T-helper 22 cell (primary cell): Measurements from ENCODE around the gene CPSF4L.
"Not testable (repeated sequence)": the region's sequence is repeated elsewhere in the genome, so short reads cannot be mapped to it uniquely, and the experiment has no call there.

Experiments used
- DNase-seq: peaks from one replicate; pipeline ENCODE4 v3.0.0-alpha.2; 2020; ENCODE audit warnings: low read depth

The CPSF4L gene

DNA sequence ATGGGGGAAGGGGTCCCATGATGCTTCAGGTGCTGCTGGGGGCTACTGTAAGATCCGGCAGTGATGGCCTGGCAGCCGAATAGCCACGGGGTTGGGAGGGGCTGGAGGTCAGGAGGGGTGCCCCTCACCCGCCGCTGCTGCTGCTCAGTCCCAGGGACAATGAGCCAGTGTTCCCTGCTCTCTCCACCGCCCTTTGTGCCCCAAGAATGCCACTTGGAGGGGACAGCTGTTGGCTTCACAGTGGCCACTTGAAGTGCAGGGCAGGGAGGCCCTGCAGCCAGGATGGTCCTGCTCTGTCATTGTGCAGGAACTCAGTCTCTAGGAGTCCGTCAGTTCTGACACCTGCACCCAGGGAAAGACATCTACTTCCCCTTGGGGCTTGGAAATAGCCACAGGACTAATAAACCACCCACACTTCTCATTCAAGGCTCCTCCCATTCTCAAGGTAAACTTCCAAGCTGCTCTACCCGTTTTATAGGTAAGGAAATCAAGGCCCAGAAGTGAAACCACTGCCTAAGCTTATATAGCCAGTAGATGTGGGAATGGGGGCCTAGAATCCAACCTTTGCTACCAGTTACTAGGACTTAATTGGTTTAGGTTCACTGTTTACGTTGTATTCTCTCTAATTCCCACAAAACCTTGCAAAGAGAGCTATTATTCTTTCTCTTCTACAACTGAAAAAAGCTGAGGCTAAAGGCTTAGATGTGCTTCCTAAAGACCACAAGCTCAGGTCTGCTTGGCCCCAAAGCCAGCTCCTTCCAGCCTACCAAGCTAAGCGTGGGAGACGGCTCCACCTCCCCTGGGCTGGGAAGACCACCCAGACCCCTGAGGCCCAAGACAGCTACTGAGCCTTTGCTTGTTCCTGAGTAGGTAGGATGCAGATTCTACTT, 6.2 kb upstream of the CPSF4L start:
- DNase-seq: no peak

DNA sequence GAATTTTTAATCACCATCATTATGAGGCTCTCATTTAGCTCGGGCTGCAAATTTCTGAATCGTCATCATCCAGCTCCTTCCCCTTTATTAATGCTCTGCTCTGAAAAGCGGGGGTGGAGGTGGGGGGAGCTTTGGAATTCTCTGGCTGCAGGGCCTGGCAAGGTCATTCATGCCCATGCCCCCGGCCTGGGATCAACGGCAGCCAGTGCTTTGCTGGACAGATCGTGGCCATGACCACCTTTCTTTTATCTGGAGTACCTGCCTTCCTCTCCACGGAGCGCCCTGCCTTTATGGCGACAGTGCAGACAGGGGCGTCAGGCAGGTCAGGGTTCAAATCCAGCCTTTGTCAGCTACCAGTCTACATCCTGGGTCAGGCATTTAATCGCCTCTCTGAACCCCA, 5.1 kb upstream of the CPSF4L start:
- DNase-seq: no peak

DNA sequence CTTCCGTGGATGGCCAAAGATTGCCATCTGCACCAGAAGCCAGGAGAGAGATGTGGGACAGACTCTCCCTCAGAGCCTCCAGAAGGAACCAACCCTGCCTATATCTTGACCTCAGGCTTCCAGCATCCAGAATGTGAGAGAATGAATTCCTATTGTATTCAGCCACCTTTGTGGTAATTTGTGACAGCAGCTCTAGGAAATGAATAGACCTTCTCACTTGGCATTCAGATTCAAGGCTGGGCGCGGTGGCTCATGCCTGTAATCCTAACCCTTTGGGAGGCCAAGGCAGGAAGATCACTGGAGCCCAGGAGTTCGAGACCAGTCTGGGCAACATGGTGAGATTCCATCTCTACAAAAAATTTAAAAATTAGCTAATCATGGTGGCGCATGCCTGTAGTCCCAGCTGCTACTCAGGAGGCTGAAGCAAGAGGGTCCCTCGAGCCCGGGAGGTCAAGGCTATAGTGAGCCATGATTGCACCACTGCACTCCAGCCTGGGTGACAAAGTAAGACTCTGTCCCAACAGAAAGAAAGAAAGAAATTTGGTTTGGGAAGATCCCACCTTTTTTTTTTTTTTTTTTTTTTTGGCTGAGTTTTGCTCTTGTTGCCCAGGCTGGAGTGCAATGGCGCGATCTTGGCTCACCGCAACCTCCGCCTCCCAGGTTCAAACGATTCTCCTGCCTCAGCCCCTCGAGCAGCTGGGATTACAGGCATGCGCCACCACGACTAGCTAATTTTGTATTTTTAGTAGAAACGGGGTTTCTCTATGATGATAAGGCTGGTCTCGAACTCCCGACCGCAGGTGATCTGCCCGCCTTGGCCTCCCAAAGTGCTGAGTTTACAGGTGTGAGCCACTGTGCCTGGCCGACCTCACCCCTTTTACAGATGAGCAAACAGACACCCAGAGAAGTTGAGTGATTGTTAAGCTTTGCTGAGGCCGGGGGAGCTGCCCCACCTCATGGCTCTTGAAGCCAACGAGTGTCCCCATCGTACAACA, 4.3 kb upstream of the CPSF4L start:
- DNase-seq: no peak

DNA sequence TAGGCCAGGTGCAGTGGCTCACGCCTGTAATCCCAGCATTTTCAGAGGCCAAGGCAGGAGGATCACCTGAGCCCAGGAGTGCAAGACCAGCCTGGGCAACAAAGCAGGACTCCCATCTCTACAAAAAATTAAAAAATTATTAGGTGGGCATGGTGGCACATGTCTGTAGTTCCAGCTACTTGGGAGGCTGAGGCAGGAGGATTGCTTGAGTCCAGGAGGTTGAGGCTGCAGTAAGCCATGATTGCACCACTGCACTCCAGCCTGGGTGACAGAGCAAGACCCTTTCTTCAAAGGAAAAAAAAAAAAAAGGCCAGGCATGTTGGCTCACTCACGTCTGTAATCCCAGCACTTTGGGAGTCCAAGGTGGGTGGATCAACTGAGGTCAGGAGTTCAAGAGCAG, 2.8 kb upstream of the CPSF4L start:
- DNase-seq: not testable (repeated sequence)

DNA sequence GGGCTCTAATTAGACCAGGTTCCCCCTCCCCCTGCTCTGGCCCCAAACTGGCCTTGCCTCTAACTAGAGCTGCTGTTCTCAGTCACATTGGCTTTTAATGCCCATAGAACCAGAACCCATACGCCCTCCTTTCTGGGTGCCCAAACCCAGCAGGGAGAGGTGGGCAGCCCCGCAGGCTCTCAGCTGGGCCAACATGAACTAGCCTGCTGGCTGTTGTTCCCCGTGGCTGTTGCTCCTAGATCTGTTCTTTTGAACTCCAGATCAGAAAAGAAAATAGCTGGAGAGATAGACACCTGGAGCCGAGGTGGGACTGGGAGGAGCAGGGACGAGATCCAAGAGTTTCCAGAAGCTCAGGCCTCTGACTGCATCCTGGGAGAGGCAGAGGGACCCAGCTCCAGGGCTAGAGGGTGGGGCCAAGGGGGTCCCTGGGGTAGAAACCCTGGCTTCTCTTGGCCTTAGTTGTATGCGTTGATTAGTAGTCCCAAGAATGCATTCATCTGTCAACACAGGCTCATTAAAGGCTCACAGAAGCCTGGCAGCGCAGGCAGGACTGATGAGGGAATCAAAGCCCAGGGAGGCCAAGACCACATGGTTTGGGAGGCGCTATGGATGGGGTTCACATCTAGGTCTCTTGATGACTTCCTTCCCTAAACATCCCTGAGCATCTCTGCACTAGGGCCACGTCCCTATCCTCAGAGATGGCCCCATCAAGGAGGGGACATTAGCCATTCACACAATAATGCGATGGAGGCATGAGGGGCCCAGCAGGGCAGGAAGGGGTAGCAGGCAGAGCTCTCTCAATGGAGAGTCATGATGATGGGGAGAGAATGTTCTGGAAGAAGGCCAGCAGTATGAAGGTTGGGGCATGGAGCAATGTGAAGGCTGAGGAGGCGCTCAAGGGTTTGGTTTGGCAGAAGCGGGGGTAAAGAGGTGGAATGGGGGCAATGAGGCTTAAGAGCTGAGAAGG, 1.3 kb upstream of the CPSF4L start:
- DNase-seq: no peak

DNA sequence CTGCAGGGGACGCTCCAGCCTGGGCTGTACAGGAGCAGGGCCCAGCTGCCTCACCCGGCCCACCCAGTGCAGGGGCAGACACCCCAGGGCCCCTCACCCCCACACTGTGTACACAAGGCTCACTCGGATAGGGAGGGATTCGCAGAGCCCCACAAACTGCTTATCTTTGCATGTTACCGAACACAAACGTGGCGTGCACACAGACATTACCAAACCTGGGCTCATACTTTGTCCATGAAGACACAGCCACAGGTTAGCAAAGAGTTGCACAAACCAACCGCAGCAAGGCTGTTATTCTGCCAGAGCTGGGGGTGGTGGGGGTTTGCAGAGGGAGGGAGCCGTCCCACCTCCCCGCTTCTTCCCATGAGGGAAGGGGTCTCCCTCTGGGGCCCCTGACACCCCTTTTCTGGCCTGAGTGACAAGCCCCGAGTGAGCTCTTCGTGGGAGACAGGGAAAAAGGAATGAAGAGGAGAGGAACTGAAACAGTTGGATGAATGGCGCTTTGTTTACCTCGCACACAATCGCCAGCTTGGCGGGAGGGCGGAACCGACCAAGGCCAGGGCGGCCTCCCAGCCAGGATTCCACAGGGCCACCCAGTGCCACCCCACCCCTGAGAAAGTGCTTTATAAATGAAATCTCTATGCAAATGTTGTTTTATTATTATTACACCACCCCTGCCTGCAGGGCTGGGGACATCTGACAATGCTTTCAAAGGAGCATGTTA, 434 bp upstream of the CPSF4L start:
- no peak for DNase-seq

DNA sequence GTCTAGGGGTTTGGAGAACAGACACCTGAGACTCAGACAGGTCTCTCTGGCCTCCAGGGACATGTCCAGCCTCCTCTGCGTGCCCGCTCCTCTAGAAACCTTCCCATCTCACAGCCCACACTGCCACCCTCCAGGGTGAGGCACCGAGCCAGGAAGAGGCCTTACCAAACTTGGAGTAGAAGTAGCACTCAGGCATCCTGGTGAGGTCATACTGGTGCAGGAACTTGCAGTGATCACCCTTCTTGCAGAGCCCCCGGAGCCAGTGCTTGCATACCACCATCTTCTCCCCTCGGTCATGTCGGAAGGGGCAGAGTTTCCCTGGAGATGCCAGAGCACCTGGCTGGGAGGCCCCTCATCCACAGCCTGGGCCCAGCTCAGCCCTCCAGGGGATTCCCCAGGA, 4.2 kb downstream of the CPSF4L start:
- no peak for DNase-seq

DNA sequence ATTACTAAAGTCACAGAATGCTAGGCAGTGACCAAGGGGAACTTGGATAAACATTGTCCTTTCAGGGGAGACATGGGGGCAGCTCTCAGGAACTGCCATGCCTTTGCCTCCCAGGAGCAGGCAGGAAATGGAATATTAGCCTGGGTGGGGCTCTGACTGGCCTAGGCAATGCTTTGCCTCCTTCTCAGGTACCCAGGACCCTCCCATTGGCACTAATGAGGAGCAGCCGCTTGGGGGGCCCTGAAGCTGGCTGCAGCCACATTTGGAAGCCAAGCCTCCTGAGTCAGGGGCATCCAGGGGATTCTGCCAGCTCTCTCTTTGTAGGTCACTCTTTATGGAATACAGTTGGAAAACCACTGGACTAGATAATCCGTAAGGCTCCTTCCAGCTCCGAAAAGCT, 5.5 kb downstream of the CPSF4L start:
- DNase-seq: no peak

DNA sequence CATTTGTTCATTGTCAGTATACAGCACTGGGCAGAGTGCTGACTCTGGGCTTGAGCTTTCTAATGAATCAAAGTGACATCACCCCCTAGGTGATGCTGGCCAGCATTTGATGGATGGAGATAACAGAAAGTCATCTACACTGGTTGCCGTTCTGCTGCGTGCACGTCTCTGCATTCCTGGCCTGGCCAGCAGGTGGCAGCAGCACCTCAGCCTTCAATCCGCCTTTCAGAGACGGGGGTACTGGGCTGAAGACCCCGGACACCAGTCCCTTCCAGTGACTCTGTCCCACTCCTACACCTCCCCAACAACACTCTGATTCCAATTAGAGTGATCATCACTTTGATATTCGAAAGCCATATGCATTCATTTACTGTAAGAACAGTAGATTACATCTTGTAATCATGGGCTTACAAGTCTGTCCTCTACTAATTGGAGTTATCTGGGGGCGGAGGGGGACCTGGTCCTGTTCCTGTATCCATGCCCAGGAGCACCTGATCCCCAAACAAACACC, 6.0 kb downstream of the CPSF4L start:
- peak; percentile 5 for DNase-seq

DNA sequence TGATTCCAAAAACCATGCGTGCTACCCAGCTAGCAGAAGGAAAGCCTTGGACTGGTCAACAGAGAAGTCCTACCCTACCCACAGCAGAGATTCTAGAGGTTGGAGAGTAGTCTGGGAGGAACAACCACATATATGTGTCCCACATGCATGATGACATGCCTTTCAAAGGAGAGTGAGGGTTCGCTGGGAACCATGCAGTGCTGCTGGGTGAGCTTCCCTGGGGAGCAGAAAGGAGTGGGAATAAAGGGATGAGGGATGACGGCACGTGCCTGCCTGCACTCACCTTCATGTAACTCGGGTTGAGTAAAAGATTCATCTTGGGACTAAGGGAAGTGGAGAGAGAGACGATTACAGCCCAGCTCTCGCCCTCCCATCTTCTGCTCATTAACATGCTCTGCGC, 9.8 kb downstream of the CPSF4L start:
- no peak for DNase-seq

DNA sequence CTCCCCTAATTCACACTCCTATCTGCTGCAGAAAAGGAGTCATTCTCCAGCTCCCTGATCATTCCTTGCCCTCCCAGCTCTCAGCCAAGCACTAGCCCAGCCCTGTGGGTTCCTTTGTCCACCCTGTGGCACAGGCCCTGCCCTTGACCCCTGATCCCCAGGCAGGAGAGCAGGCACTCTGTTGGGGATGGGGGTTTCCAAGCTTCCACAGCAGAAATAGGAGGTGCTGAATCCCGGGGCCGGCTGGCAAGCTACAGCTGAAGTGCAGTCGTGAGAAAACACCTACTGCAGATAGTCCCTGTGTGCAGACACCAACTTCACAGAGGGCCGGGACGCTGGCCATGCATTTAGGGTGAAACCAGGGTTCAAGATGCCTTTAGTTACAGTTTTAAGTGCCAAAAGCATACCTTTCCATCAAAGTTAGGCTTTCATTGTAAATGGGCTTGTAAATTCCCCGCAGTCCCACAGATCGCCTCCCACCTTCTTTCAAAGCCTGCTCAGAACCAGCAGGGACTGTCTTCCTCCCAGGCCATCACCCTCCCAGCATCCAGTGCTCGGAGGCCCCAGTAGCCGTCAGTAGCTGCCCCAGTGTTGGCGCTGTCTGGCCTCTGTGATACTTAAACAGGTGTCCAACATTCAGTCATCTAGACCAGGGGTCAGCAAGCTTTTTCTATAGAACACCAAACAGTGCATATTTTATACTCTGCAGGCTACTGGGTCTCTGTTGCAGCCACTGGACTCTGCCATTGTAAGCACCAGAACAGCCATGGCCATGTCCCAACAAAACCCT, 10.6 kb downstream of the CPSF4L start:
- DNase-seq: no peak

DNA sequence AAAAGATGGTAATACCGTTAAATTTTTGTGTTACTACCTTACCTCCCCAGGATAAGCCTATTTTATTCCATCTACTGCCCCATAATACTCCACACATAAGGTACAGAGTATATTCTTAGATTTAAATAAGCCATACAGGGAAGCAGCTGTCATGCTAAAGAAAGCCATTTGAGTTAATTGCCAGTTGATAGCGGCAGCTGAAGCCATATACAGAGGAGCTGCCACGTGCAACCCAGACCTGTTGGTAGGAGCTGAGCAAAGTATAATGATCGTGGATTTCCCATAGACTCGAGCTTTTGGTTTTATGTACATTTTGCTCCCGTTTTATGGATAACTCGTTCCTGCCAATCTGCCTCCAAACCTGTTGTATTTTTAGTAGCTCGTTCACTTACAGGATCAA, 12.0 kb downstream of the CPSF4L start:
- no peak for DNase-seq

DNA sequence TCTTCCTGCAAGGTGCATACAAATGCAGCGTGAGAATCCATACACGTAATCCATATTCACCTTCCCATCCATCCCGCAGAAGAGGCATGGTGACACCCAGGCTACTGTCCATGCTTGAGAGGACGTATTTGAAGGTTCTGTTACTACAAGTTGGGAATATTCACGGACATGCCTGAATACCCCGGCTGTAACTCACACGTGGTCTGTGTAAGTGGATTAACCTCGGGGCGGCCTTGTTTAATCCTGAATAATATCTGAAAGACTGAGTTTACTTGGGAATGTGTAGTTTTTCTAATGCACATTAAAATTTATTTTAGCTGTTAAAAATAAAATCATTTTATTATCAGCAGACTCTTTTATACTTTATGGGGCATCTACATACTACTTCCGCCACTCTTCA, 13.1 kb downstream of the CPSF4L start:
- no peak for DNase-seq

DNA sequence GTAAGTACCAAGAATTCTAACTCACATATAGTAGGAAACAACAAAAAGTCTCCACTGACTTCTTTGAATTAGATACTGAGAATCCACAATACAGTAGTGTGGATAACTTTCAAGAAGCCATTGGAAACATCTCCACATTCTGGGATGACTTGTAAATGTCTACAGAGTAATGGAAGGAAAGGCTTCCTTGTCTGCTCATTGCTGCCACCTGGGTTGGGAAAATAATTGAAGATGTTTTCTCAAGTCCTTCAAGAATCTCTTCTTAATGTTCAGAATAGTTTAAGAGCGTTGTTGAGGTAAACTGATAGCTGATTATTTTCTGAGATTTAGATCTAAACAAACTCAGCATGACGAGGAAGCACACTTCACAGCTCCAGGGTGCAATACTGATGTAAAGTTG, 14.0 kb downstream of the CPSF4L start:
- no peak for DNase-seq

DNA sequence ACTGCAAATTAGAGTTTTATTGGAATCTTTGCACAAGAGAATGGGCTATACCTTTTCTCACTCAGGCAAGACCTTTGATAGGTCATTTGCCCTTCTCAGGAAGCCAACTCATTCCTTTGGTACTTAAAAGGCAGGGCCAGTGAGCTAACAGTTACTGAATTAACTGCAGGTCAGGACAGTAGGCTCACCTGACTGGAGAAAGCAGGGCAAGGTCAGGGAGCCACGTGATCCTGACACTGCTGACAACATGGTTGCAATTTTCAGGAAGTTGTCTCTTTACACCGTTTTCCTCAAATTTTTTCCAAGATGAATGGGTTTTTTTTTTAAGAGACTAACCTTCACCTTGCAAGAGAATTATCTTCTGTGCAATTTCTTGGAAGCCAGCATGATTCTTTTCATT, 21.1 kb downstream of the CPSF4L start:
- no peak for DNase-seq

DNA sequence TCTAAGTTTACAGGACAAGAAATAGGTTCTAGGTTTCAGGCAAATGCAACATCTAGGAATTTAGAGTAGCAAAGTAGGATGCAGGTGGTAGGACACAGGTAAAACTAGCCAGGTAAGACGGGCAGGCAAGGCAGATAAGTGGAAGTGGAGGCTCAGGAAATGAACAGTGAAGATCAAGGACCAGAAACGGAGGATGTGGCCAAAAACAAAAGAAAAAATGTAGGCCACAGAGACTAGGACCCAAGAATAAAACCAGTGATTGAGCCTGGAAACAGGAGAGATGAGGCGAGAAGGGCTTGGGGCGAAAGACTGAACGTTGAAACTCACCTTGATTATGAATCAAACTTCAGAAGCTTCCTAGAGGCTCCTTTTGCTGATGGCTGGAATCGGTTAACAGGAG, 24.0 kb downstream of the CPSF4L start:
- DNase-seq: no peak

DNA sequence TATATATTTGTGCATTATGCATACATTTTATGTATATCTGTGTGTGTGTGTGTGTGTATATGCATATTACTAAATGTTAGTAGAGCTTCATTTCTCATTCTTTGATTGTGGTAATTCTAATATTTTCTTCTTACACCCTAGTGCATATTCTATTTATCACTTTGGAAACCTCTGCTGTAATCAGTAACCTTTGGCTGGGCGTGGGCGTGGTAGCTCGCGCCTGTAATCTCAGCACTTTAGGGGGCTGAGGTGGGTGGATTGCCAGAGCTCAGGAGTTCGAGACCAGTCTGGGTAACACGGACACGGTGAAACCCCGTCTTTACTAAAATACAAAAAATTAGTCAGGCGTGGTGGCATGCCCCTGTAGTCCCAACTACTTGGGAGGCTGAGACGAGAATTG, 26.9 kb downstream of the CPSF4L start:
- no peak for DNase-seq

DNA sequence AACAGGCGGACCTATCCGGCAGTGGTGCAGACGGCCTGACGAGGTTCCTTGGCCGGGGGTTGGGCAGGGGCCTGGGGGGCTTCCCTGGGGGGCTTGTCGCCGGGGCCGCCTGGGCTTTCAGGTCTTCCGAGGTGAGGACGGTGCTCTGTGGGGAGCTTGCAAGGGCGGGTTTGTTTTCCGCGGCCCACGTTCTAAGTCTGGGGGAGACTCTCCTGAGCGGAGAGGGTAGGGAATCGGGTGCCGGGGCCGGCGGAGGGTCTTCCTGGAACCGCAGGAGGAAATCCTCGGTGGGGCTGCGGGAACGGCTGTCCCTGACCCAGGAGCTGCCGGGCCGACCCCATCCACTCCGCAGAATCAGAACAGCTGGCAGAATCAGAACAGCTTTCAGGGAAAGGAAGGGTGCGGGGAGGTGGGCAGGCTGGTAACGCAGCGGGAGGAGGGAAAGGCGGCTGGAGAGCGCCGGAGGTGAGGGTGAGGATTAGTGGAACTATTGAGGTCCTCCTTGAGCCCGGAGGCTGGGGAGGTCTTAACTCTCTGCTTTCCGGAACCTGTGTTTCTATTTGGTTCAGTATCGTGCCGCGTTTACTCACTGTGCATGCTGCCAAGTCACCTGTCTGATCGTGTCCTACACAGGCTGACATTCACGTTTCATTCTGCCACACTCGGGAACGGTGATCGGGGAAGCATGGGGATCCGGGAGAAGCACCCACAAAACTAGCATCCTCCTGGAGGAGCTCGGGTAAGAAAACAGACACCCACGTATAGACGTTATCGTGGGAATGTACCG, 28.9 kb downstream of the CPSF4L start:
- DNase-seq: no peak
